GM12892 (cell line): ENCODE data around the gene ST3GAL3.

Experiments used
- POLR2A ChIP-seq: IDR thresholded peaks from 2 replicates; pipeline ENCODE4 v1.6.1; 2011; ENCODE audit warnings: low read depth, low read length, control low read depth
- POLR2AphosphoS5 ChIP-seq: IDR thresholded peaks from 2 replicates; pipeline ENCODE4 v1.6.1; 2011; ENCODE audit warnings: low read depth, low read length, control low read depth
- TAF1 ChIP-seq: IDR thresholded peaks from 2 replicates; pipeline ENCODE4 v1.6.1; 2011; ENCODE audit warnings: low read depth, mild to moderate bottlenecking, control low read depth, low read length, borderline replicate concordance

- no peak for TF ChIP-seq POLR2AphosphoS5
- TF ChIP-seq POLR2A: no peak
- TF ChIP-seq TAF1: no peak
Observed at GRCh38 chr1:43659212-43660166, 47.8 kb upstream of the ST3GAL3 start.
